PC-3 (cell line): ENCODE data around the gene VTN. TPM values are rescaled to one million over a fixed set of nuclear protein-coding genes. Genes with fewer than 3 reads are reported as not detected.
"Not testable (repeated sequence)": the region's sequence is repeated elsewhere in the genome, so short reads cannot be mapped to it uniquely, and the experiment has no call there.

Experiments
- ATAC-seq: fragments of 200-7000 bp; cut with Tn5 transposase; 2 replicates; pipeline ENCODE4 v1.9.1; 2020; ENCODE audit warnings: mild to moderate bottlenecking, moderate library complexity
- BruUV-seq: library from RNA; stranded (reverse); fragments of 400-500 nt; replicated peaks from 2 replicates; lab custom pipeline; 2021; lab: Mats Ljungman, UMichigan
- CTCF ChIA-PET: fragments of 300-600 bp; sonication (Branson Sonifier 250); formaldehyde crosslinking; loops from one replicate; lab custom pipeline; 2022; ENCODE audit warnings: antibody characterized with exemption; lab: Charles Lee
- POLR2A ChIA-PET: fragments of 300-600 bp; sonication (Branson Sonifier 250); formaldehyde crosslinking; loops from one replicate; lab custom pipeline; 2022; ENCODE audit warnings: antibody characterized with exemption; ENCODE audit not compliant: unreplicated experiment; lab: Charles Lee
- DNase-seq: peaks from one replicate; pipeline ENCODE4 v3.0.0-alpha.2; 2015
- H2AFZ ChIP-seq: fragments of 300-600 bp; sonication (generic); 2 replicates; pipeline ENCODE4 v1.6.0; 2016; ENCODE audit warnings: antibody characterized with exemption, low read length
- H3F3A ChIP-seq: fragments of 300-600 bp; sonication (generic); one replicate; pipeline ENCODE4 v1.6.0; 2017; ENCODE audit warnings: antibody characterized with exemption, low read length, control low read depth, mild to moderate bottlenecking; ENCODE audit not compliant: unreplicated experiment
- H3K27ac ChIP-seq: fragments of 300-600 bp; sonication (generic); 2 replicates; pipeline ENCODE4 v1.5.1; 2016; ENCODE audit warnings: mild to moderate bottlenecking, low read length
- H3K27me3 ChIP-seq: fragments of 300-600 bp; sonication (generic); 2 replicates; pipeline ENCODE4 v1.6.1; 2016; ENCODE audit warnings: low read length, mixed read lengths
- H3K36me3 ChIP-seq: fragments of 300-600 bp; sonication (generic); 2 replicates; pipeline ENCODE4 v1.6.1; 2016; ENCODE audit warnings: low read depth, mixed run types, low read length, mixed read lengths
- H3K4me1 ChIP-seq: fragments of 300-600 bp; sonication (generic); 2 replicates; pipeline ENCODE4 v1.5.1; 2016; ENCODE audit warnings: low read length; ENCODE audit not compliant: insufficient read depth
- H3K4me2 ChIP-seq: fragments of 300-600 bp; sonication (generic); 2 replicates; pipeline ENCODE4 v1.6.0; 2016; ENCODE audit warnings: low read length
- H3K4me3 ChIP-seq: fragments of 300-600 bp; sonication (generic); 2 replicates; pipeline ENCODE4 v1.5.1; 2016; ENCODE audit warnings: mild to moderate bottlenecking, low read length, mixed read lengths
- H3K79me2 ChIP-seq: fragments of 300-600 bp; sonication (generic); 2 replicates; pipeline ENCODE4 v1.6.1; 2017; ENCODE audit warnings: low read length, mixed read lengths
- H3K9ac ChIP-seq: fragments of 300-600 bp; sonication (generic); 2 replicates; pipeline ENCODE4 v1.6.0; 2016; ENCODE audit warnings: mild to moderate bottlenecking, low read length
- H3K9me2 ChIP-seq: fragments of 300-600 bp; sonication (generic); replicated peaks from 2 replicates; pipeline ENCODE4 v1.6.1; 2016; ENCODE audit warnings: mixed run types, low read length, mixed read lengths
- H3K9me3 ChIP-seq: fragments of 300-600 bp; sonication (generic); 2 replicates; pipeline ENCODE4 v1.6.1; 2016; ENCODE audit warnings: low read length, mixed read lengths
- H4K20me1 ChIP-seq: fragments of 300-600 bp; sonication (generic); 2 replicates; pipeline ENCODE4 v1.6.1; 2016; ENCODE audit warnings: low read length, mixed read lengths
- CTCF ChIP-seq: fragments of 300-600 bp; sonication (generic); conservative IDR thresholded peaks from 2 replicates; pipeline ENCODE4 v1.5.1; 2017; ENCODE audit warnings: antibody characterized with exemption, low read depth, mild to moderate bottlenecking, low read length
- EZH2 ChIP-seq: fragments of 300-600 bp; sonication (generic); IDR thresholded peaks from one replicate; pipeline ENCODE4 v1.6.1; 2017; ENCODE audit warnings: antibody characterized with exemption, mild to moderate bottlenecking, low read length; ENCODE audit not compliant: unreplicated experiment
- EZH2phosphoT487 ChIP-seq: fragments of 300-600 bp; sonication (generic); IDR thresholded peaks from 2 replicates; pipeline ENCODE4 v1.6.1; 2018; ENCODE audit warnings: mild to moderate bottlenecking, antibody characterized with exemption, low read length, borderline replicate concordance
- intact Hi-C: fragments of 100-400 bp; cut with micrococcal nuclease; formaldehyde crosslinking; loops from 2 replicates; pipeline ENCODE4 v1.9.0; 2023
- total RNA-seq: library from RNA; depleted of rRNA; stranded (reverse); fragments of >200 nt; gene quantifications from 2 replicates; pipeline ENCODE4 v1.2.3, GENCODE V29; 2014

Gene VTN
- total RNA-seq, 1 experiment from 2014 or later, result not detected

DNA sequence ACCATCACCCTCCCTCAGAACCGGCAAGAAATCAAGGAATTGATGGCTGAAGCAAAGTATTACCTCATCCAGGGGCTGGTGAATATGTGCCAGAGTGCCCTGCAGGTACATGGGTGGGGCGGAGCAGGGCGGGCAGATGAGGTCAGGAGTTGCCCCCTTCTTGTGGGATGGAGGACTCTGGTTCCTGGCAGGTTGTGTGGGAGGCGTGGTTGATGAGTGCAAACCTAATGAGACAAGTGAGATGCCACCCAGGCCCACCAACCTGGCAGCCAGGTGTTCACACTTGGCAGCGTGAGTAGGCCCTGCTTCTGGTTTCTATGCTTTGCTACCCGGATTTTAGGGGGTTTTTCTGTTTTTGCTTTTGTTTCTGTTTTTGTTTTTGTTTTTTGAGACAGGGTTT, 29.7 kb downstream of the VTN start:
- BruUV-seq, result no TSS peak
- TF ChIP-seq EZH2phosphoT487 (no peak), CTCF (no peak), EZH2 (no peak)
- Histone ChIP-seq H3K9ac (no peak overlapping the region), H3F3A (no peaks in the 10 kb centered on the region), H3K4me2 (no peak overlapping the region), H2AFZ (no peak overlapping the region), H3K36me3 (peaks cover 4% of the 10 kb centered on the region; the same call in 1 of the 2 replicates), H3K4me1 (peaks cover 17% of the 10 kb centered on the region), H3K27ac (no peak overlapping the region), H3K4me3 (no peak overlapping the region), H4K20me1 (0 out of 2 replicates have a peak, but pooled peaks cover 6% of the 10 kb centered on the region), H3K27me3 (no peaks in the 10 kb centered on the region), H3K9me3 (no peaks in the 10 kb centered on the region), H3K79me2 (peaks cover 38% of the 10 kb centered on the region), H3K9me2 (no peaks in the 10 kb centered on the region)
- intact Hi-C loops, result no loop called here
- CTCF ChIA-PET, result no interaction called here
- ATAC-seq (no peak), DNase-seq (no peak)
- POLR2A ChIA-PET, result no interaction called here

- CTCF ChIA-PET, result no interaction called here
- TF ChIP-seq CTCF, result no peak
- no peak for TF ChIP-seq EZH2phosphoT487
- no peak for TF ChIP-seq EZH2
- 0 out of 2 replicates have a peak, but pooled peaks cover 6% of the 10 kb centered on the region for H4K20me1 ChIP-seq
- no peaks in the 10 kb centered on the region for H3K9me2 ChIP-seq
- no peak overlapping the region for H3K9ac ChIP-seq
- BruUV-seq, result no TSS peak
- no peaks in the 10 kb centered on the region for H3K27me3 ChIP-seq
- no peaks in the 10 kb centered on the region for H3K9me3 ChIP-seq
- no peak overlapping the region for H2AFZ ChIP-seq
- ATAC-seq (no peak), DNase-seq (no peak)
- peaks cover 19% of the 10 kb centered on the region for H3K4me1 ChIP-seq
- intact Hi-C loops, result no loop called here
- H3K4me3 ChIP-seq, result no peak overlapping the region
- no peaks in the 10 kb centered on the region for H3F3A ChIP-seq
- H3K4me2 ChIP-seq, result no peak overlapping the region
- POLR2A ChIA-PET, result no interaction called here
- no peak overlapping the region for H3K27ac ChIP-seq
- no peaks in the 10 kb centered on the region; the same call in 1 of the 2 replicates for H3K36me3 ChIP-seq
- peaks cover 46% of the 10 kb centered on the region for H3K79me2 ChIP-seq
Measured at GRCh38 chr17:28339431-28339830, 30.7 kb downstream of the VTN start.

DNA sequence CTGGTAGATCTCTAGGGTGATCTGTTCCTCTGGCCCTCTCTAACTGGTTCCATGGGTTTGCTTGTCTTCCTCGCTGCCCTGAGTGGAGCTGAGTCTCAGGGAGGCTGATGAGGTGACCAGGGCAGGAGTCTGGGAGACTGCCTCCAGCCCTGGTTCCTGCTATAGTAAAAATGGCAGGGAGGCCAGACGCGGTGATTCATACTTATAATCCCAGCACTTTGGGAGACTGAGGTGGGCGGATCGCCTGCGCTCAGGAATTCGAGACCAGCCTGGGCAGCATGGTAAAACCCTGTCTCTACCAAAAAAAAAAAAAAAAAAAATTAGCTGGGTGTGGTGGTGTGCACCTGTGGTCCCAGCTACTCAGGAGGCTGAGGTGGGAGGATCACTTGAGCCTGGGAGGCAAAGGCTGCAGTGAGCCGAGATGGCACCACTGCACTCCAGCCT, 31.3 kb downstream of the VTN start:
- H3K9ac ChIP-seq, H3K27me3 ChIP-seq, DNase-seq, POLR2A ChIA-PET, CTCF ChIA-PET, H2AFZ ChIP-seq, H3K9me3 ChIP-seq, H3F3A ChIP-seq, H3K4me3 ChIP-seq, H3K27ac ChIP-seq, ATAC-seq, intact Hi-C loops, H3K9me2 ChIP-seq, BruUV-seq, H3K36me3 ChIP-seq, H3K4me2 ChIP-seq, H4K20me1 ChIP-seq: not testable (repeated sequence)
- Histone ChIP-seq H3K4me1 (peaks cover 25% of the 10 kb centered on the region), H3K79me2 (peaks cover 52% of the 10 kb centered on the region)
